Subcutaneous abdominal adipose tissue (tissue), 5 donors: ENCODE measurements around the gene ZDHHC22.
A peak's percentile ranks its signal among the peaks of the same experiment; 100 is the strongest.

ENCODE experiments used
- H3K27ac ChIP-seq: one replicate; pipeline ENCODE4 v1.7.0; 2013; ENCODE audit warnings: low read depth, mild to moderate bottlenecking, inconsistent platforms, low read length, moderate library complexity
- H3K27me3 ChIP-seq, 5 donors: one replicate each; pipeline ENCODE4 v1.7.0; 2013; ENCODE audit warnings: low read length in 5 of 5, inconsistent platforms in 1 of 5; ENCODE audit not compliant: control insufficient read depth in 5 of 5, insufficient read depth in 4 of 5
- H3K36me3 ChIP-seq, 5 donors: one replicate each; pipeline ENCODE4 v1.7.0; 2013; ENCODE audit warnings: low read length in 5 of 5; ENCODE audit not compliant: control insufficient read depth in 5 of 5, insufficient read depth in 5 of 5
- H3K4me1 ChIP-seq, 5 donors: one replicate each; pipeline ENCODE4 v1.7.0; 2013; ENCODE audit warnings: low read length in 5 of 5, mild to moderate bottlenecking in 3 of 5, moderate library complexity in 1 of 5; ENCODE audit not compliant: control insufficient read depth in 5 of 5, insufficient read depth in 5 of 5
- H3K4me3 ChIP-seq, 5 donors: one replicate each; pipeline ENCODE4 v1.7.0; 2013; ENCODE audit warnings: low read length in 5 of 5, low read depth in 1 of 5
- H3K9ac ChIP-seq, 5 donors: one replicate each; pipeline ENCODE4 v1.7.0; 2013; ENCODE audit warnings: low read length in 5 of 5, mild to moderate bottlenecking in 4 of 5, moderate library complexity in 3 of 5
- H3K9me3 ChIP-seq, 5 donors: one replicate each; pipeline ENCODE4 v1.7.0; 2013; ENCODE audit warnings: low read length in 5 of 5; ENCODE audit not compliant: control insufficient read depth in 5 of 5
- donor health status: healthy.
- donor health status: healthy.
- donor health status: healthy.
- donor health status: healthy.
- donor health status: healthy.

Gene ZDHHC22

DNA sequence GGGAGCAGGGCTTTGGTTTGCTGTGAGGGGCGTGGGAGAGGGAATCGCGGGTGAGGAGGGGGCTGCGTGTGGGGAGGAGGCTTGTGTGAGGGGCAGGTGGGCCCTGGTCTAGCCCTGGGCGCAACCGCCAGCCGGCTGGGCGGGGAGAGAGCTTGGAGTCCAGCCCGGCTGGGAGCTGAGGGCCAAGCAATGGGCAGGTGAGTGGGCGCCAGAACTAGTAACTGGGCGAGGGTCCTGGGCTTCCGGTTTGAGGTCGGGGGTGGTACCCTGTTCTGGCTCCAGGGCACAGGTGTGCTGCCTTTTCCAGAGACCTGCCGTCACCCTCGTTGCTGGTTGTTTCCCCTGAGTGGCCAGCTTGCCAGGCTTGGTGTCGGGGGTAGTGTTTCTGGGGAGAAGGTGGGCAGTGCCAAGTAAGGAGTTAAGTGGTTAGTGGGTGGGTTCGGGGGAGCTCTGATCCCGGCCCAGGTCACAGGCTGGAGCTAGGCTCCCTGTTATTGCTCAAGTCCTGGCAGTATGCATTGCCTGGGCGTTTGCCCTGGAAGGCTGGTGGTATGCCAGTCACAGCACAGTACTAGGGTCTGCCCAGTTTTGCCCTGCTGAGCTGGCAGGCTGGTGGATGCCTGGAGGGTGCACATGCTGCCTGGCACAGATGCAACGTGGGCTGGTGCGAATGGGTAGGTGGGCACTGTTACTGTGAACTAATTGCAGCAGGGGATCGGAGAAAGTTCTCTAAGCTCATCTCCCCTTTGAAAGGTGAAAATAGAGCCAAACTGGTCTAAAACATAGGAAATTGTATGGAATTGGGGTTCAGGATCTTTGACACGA lies 42.9 kb downstream of the ZDHHC22 start:
- no peaks in the 10 kb centered on the region for H3K9me3 ChIP-seq
- H3K27me3 ChIP-seq = no peaks in the 10 kb centered on the region
- H3K4me1 ChIP-seq = peaks cover 11 to 64% (median 64%) of the 10 kb centered on the region in 5 donors
- H3K27ac ChIP-seq = peak overlapping the region; percentile 99
- no peaks in the 10 kb centered on the region for H3K36me3 ChIP-seq
- H3K9ac ChIP-seq = peak overlapping the region; percentile 93 to 100 (median 98)
- H3K4me3 ChIP-seq = peak overlapping the region; percentile 91 to 100 (median 99)

DNA sequence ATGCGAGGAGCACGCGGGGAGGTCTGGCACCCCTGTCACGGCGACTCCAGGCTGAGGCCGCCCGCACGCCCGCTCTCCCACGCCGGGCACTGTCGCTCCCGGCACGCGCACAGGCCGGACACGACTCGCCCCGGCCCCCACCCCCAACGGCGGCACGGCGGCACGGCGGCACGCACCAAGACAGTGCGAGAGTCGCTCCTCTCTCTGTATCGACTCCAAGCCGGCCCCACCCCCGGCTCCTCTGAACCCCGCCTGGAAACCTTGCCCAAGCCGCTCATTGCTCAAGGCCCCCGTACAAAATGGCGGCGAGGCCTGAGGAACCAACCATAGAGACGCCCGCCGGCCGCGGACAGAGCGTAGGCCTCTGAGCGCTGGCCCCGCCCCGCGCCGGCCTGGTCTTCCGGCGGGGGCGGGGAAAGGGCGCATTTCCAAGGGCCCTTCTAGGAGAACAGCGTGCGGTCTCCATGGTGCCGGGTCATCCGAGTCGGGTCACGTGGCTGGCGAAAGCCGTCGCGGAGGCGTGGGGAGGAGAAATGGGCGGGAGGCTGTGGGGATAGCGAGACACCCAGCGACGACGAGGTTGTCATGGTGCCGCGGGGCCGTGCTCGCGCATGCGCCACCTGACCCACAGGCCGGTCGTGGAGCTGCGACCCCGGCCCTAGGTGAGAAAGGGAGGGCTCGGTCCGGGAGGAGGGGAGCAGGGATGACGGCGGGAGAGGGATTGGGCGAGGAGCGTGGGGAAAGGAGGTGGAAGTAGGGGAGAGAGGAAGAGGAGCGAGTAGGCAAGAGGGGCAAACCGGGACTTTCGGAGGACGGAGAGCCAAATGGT lies 43.7 kb downstream of the ZDHHC22 start, which contains the start of gene CIPC:
Gene CIPC (plus strand): TSS at position 559 of the 829 bp plus-strand sequence. CDS start 7,451 bp downstream, outside the sequence.
- H3K27ac ChIP-seq = peak within 1 kb of the TSS; percentile 99
- H3K9me3 ChIP-seq = no peaks in the 10 kb centered on the region
- no peaks in the 10 kb centered on the region for H3K27me3 ChIP-seq
- peaks cover 7 to 56% (median 55%) of the 10 kb centered on the region in 5 donors for H3K4me1 ChIP-seq
- H3K9ac ChIP-seq = peak within 1 kb of the TSS; percentile 93 to 100 (median 98)
- no peaks in the 10 kb centered on the region for H3K36me3 ChIP-seq
- peak within 1 kb of the TSS; percentile 91 to 100 (median 99) for H3K4me3 ChIP-seq

DNA sequence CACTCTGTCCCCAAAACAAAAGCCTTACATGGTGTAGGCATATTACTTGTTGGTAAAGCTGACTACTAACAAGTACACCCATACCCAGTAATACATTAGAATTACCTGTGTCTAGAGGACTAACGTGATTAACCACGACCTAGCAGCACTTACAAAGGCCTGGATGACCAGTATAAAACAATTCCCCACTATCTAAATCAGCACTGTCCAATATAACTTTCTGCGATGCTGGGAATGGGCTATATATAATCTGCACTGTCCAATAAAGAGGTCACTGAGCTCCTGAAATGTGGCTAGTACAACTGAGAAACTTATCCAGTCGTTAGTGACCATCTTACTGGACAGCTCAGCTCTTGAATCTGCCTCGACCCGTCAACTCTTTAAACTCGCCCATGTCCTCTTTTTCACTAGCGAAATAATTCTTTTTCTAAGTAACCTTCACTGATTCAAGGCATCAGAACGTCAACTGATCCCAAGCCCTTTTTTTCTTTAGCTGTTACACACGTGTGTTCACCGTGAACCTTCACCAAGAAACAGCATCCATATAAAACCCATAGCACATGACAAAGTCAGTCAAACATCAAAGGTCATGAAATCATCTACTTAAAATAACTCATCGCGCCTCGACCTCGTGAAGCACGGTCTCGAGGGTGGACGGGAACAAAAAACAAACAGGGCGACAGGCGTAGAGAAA lies 44.4 kb downstream of the ZDHHC22 start:
- Histone ChIP-seq H3K27ac (peak overlapping the region; percentile 99), H3K27me3 (no peaks in the 10 kb centered on the region), H3K9me3 (no peaks in the 10 kb centered on the region), H3K36me3 (no peaks in the 10 kb centered on the region), H3K4me1 (peaks cover 6 to 52% (median 48%) of the 10 kb centered on the region in 5 donors), H3K9ac (peak overlapping the region; percentile 16 to 98 (median 85)), H3K4me3 (peak overlapping the region; percentile 63 to 85 (median 73))

DNA sequence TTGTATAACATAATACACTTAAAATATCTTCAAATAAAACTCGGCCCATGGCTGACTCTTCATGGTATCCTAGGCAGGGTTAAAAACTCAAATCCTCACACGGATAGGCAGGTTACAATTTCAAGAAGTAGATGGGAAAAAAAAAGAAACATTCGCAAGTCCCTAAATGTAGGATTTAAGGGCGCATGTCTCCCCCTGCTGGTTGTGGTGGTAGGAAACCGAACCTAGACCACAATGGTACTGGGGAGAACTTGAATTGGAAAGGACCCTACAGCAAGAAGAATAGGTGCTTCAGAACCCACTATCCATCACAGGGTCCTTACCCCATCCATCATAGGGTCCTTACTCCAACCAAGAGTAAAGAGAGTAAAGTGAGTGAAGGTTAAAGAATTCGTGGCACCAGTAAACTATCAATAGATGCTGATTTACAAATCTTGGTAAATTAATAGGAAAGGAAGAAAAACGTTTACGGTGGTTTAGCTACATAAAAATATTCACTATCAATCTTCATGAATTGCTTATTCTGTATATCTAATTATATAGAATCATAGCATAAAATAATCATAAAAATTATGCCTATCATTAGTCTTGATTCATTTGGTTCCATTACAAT lies 46.8 kb downstream of the ZDHHC22 start:
- peaks cover 0 to 14% (median 9%) of the 10 kb centered on the region in 5 donors for H3K9me3 ChIP-seq
- H3K27ac ChIP-seq = no peak overlapping the region
- H3K9ac ChIP-seq = no peak overlapping the region
- peaks cover 3 to 29% (median 25%) of the 10 kb centered on the region in 5 donors for H3K4me1 ChIP-seq
- H3K4me3 ChIP-seq = no peak overlapping the region
- H3K27me3 ChIP-seq = no peaks in the 10 kb centered on the region
- H3K36me3 ChIP-seq = no peaks in the 10 kb centered on the region

DNA sequence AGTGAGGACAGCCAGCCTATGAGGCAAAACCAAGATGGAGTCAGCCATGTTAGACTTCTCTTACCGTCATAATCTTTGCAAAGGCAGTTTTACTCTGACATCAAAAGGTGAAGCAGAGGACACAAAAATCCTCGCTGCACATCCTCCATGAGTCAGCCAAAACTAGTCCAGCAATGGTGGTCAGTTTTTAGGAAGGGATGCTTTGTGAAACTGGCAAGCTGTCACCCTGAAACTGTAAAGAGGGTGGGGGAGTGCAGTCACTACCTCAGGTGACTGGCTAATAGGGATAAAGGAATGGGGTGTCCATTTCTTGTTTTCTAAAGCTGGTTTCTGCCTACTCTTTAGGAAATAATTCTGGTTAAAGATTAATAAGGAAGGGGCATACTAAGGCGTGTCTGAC lies 48.9 kb downstream of the ZDHHC22 start:
- no peaks in the 10 kb centered on the region for H3K27me3 ChIP-seq
- no peaks in the 10 kb centered on the region for H3K36me3 ChIP-seq
- peaks cover 0 to 13% (median 10%) of the 10 kb centered on the region in 5 donors for H3K4me1 ChIP-seq
- H3K9ac ChIP-seq = no peak overlapping the region
- no peak overlapping the region for H3K4me3 ChIP-seq
- H3K27ac ChIP-seq = no peak overlapping the region
- H3K9me3 ChIP-seq = peaks cover 0 to 14% (median 9%) of the 10 kb centered on the region in 5 donors

DNA sequence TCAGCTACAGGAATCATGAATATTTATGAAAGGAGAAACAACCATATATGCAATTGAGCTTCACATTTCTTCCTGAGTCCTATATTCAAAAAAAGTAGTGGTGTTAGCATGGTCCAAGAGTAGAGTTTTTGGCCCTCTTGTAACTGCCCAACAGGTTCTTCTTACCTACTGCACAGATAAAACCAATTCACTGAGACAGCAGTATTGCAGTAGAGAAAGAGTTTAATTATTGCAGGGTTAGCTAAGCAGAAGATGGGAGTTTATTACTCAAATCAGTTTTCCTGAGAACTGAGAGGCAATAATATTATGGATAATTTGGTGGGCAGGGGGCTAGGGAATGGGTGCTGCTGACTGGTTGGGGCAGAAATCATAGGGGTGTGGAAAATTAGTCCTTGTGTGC lies 50.1 kb downstream of the ZDHHC22 start:
- H3K4me1 ChIP-seq = peaks cover 0 to 2% (median under 1%) of the 10 kb centered on the region in 5 donors
- H3K36me3 ChIP-seq = no peaks in the 10 kb centered on the region
- no peak overlapping the region for H3K27ac ChIP-seq

DNA sequence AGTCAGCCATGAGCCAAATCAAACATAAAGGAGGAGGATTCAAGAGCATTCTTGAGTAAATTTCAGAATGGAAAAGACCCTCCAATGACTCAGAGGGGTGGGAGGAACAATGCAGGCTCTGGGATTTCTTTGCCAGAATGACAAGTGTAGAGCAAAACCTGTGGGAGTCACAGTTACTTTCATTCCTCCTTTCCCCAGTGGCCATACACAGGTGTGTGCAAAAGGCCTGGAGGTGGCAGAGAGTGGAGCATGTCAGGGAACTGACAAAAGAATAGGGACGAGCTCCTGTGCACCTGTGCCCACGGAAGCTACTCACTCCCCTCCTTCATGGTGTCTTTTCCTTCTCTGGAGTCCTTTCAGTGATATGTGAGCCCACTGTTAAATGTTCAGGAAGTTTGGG lies 52.9 kb downstream of the ZDHHC22 start:
- no peaks in the 10 kb centered on the region for H3K27me3 ChIP-seq
- H3K36me3 ChIP-seq = no peaks in the 10 kb centered on the region
- H3K4me3 ChIP-seq = no peak overlapping the region
- peaks cover 6 to 15% (median 13%) of the 10 kb centered on the region in 5 donors for H3K4me1 ChIP-seq
- no peak overlapping the region for H3K9ac ChIP-seq
- no peak overlapping the region for H3K27ac ChIP-seq
- peaks cover 0 to 14% (median 9%) of the 10 kb centered on the region in 5 donors for H3K9me3 ChIP-seq

More for the DNA sequence above, 50.1 kb downstream of the ZDHHC22 start:
- Histone ChIP-seq H3K27me3 (no peaks in the 10 kb centered on the region), H3K9ac (no peak overlapping the region), H3K9me3 (peaks cover 0 to 14% (median 9%) of the 10 kb centered on the region in 5 donors), H3K4me3 (no peak overlapping the region)

DNA sequence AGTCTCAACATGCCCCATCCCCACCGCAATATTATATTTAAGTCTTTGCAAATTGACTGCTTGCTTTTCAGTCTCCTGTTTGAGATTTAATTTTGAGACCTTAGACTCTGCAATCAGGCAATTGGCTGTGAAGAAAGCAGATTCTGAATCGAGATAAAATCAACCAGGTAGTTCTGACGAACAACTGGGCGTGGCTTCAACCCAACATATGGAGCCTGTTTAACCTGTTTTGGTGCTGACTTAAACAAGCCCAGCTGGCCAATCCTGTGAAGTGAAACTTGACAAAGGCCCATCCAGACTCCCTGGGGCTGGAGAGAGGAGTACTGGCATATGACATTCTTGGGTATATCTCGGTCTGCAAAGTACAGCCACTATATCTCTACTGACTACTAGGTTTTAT lies 53.4 kb downstream of the ZDHHC22 start:
- H3K4me1 ChIP-seq = peaks cover 6 to 16% (median 15%) of the 10 kb centered on the region in 5 donors
- H3K36me3 ChIP-seq = no peaks in the 10 kb centered on the region
- H3K9me3 ChIP-seq = peaks cover 0 to 14% (median 9%) of the 10 kb centered on the region in 5 donors
- no peak overlapping the region for H3K27ac ChIP-seq
- H3K4me3 ChIP-seq = no peak overlapping the region
- H3K27me3 ChIP-seq = no peaks in the 10 kb centered on the region
- H3K9ac ChIP-seq = no peak overlapping the region

DNA sequence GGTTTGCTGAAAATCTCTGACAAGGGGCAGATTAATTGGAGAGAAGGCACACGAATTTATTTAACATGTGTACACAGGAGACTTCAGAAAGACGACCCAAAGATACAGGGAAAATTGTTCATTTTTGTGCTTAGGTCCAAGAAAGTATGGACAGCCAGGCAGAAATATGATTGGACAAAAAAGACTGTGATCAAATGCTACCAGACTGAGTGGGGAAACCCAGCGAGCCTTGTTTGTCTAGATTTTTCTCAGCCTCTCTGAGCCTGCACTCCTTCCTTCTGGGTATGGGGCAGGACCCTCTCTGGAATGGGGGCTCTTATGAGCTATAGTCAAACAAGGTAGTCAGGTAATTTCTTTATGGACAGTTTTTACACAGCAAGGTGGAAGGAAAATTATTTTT lies 54.0 kb downstream of the ZDHHC22 start:
- Histone ChIP-seq H3K4me1 (peaks cover 6 to 18% (median 15%) of the 10 kb centered on the region in 5 donors), H3K27me3 (no peaks in the 10 kb centered on the region), H3K27ac (no peak overlapping the region), H3K36me3 (no peaks in the 10 kb centered on the region), H3K9me3 (peaks cover 0 to 14% (median 9%) of the 10 kb centered on the region in 5 donors), H3K4me3 (no peak overlapping the region), H3K9ac (no peak overlapping the region)
